Trophoblast cell (in vitro differentiated cells and primary cell): Measurements from ENCODE around the gene APOF.
"Not testable (repeated sequence)": the region's sequence is repeated elsewhere in the genome, so short reads cannot be mapped to it uniquely, and the experiment has no call there.

Experiments used
- DNase-seq, 2 donors: peaks; one replicate each; pipeline ENCODE4 v3.0.0-alpha.2; 2016
- H2AFZ ChIP-seq: 2 replicates; pipeline ENCODE4 v1.6.1; 2013; ENCODE audit warnings: low read length, moderate library complexity, mild to moderate bottlenecking; ENCODE audit not compliant: insufficient read depth, poor library complexity
- H2AK5ac ChIP-seq: 2 replicates; pipeline ENCODE4 v1.6.1; 2013; ENCODE audit warnings: mild to moderate bottlenecking, low read length
- H2BK120ac ChIP-seq: 2 replicates; pipeline ENCODE4 v1.6.1; 2013; ENCODE audit warnings: low read length, mild to moderate bottlenecking, moderate library complexity; ENCODE audit not compliant: insufficient read depth, poor library complexity
- H2BK12ac ChIP-seq: 2 replicates; pipeline ENCODE4 v1.6.1; 2013; ENCODE audit warnings: mild to moderate bottlenecking, low read length, moderate library complexity
- H2BK5ac ChIP-seq: 2 replicates; pipeline ENCODE4 v1.6.1; 2013; ENCODE audit warnings: low read length, low read depth, moderate library complexity, mild to moderate bottlenecking; ENCODE audit not compliant: poor library complexity
- H3K14ac ChIP-seq: 2 replicates; pipeline ENCODE4 v1.6.1; 2013; ENCODE audit warnings: mild to moderate bottlenecking, low read length
- H3K18ac ChIP-seq: 2 replicates; pipeline ENCODE4 v1.6.1; 2013; ENCODE audit warnings: mild to moderate bottlenecking, low read length
- H3K23ac ChIP-seq: 2 replicates; pipeline ENCODE4 v1.6.1; 2013; ENCODE audit warnings: low read length
- H3K27ac ChIP-seq: 2 replicates; pipeline ENCODE4 v1.5.1; 2013; ENCODE audit warnings: low read depth, mild to moderate bottlenecking, inconsistent platforms, low read length, moderate library complexity
- H3K27me3 ChIP-seq: 2 replicates; pipeline ENCODE4 v1.6.1; 2013; ENCODE audit warnings: inconsistent platforms, mild to moderate bottlenecking, low read length, moderate library complexity; ENCODE audit not compliant: insufficient read depth
- H3K36me3 ChIP-seq, 2 experiments: 1 replicate in 1 of 2; 2 replicates in 1 of 2; pipeline ENCODE4 v1.6.1; 2013; ENCODE audit warnings: low read length in 2 of 2, mild to moderate bottlenecking in 2 of 2, moderate library complexity in 1 of 2; ENCODE audit not compliant: insufficient read depth in 2 of 2, control insufficient read depth in 1 of 2
- H3K4ac ChIP-seq: 2 replicates; pipeline ENCODE4 v1.6.1; 2013; ENCODE audit warnings: low read depth, mild to moderate bottlenecking, low read length, moderate library complexity
- H3K4me1 ChIP-seq, 2 experiments: 1 replicate in 1 of 2; 2 replicates in 1 of 2; pipeline ENCODE4 v1.6.1; 2013; ENCODE audit warnings: low read length in 2 of 2, mild to moderate bottlenecking in 2 of 2, moderate library complexity in 1 of 2; ENCODE audit not compliant: insufficient read depth in 2 of 2, control insufficient read depth in 1 of 2
- H3K4me2 ChIP-seq: 2 replicates; pipeline ENCODE4 v1.6.1; 2013; ENCODE audit warnings: inconsistent platforms, mild to moderate bottlenecking, low read length, moderate library complexity
- H3K4me3 ChIP-seq: 2 replicates; pipeline ENCODE4 v1.5.1; 2013; ENCODE audit warnings: mild to moderate bottlenecking, low read depth, low read length, inconsistent platforms
- H3K79me1 ChIP-seq: one replicate; pipeline ENCODE4 v1.6.1; 2013; ENCODE audit warnings: low read length
- H3K79me2 ChIP-seq: 2 replicates; pipeline ENCODE4 v1.6.1; 2013; ENCODE audit warnings: low read length, mild to moderate bottlenecking; ENCODE audit not compliant: control insufficient read depth, insufficient read depth, poor library complexity
- H3K9ac ChIP-seq: 2 replicates; pipeline ENCODE4 v1.6.1; 2013; ENCODE audit warnings: mild to moderate bottlenecking, low read length
- H3K9me3 ChIP-seq: 2 replicates; pipeline ENCODE4 v1.6.1; 2013; ENCODE audit warnings: low read depth, mild to moderate bottlenecking, control low read depth, inconsistent platforms, low read length; ENCODE audit not compliant: insufficient read depth
- H4K12ac ChIP-seq: 2 replicates; pipeline ENCODE4 v1.6.1; 2013; ENCODE audit warnings: low read depth, mild to moderate bottlenecking, low read length, moderate library complexity
- H4K8ac ChIP-seq: 2 replicates; pipeline ENCODE4 v1.6.1; 2013; ENCODE audit warnings: low read depth, mild to moderate bottlenecking, low read length, moderate library complexity
- H4K91ac ChIP-seq: one replicate; pipeline ENCODE4 v1.6.1; 2013; ENCODE audit warnings: low read depth, mild to moderate bottlenecking, low read length, moderate library complexity
- WGBS: extraction: QIAGEN DNeasy Blood & Tissue Kit; methylation state at CpG from one replicate; pipeline ENCODE4 v1.1.7; 2013; ENCODE audit warnings: missing lambda C conversion rate; ENCODE audit not compliant: insufficient read length, insufficient coverage; ENCODE audit errors: extremely low coverage; 5-methylcytosine and 5-hydroxymethylcytosine counted together

The APOF gene

GRCh38 chr12:56404227-56404626 lies 41.6 kb upstream of the APOF start:
- not testable (repeated sequence) for H4K12ac ChIP-seq, H3K9ac ChIP-seq, H3K14ac ChIP-seq, H3K4me2 ChIP-seq, H2BK12ac ChIP-seq, H2AK5ac ChIP-seq, H3K36me3 ChIP-seq, H3K27me3 ChIP-seq, H2BK120ac ChIP-seq, H4K91ac ChIP-seq, H3K18ac ChIP-seq, H3K79me2 ChIP-seq, H3K79me1 ChIP-seq, H2AFZ ChIP-seq, H3K9me3 ChIP-seq, H3K4me1 ChIP-seq, H3K23ac ChIP-seq, H3K27ac ChIP-seq, H3K4ac ChIP-seq, H2BK5ac ChIP-seq, DNase-seq, H4K8ac ChIP-seq, H3K4me3 ChIP-seq
- no CpG with 5 or more reads among the region's 3 CpGs for WGBS

- not testable (repeated sequence) for H3K36me3 ChIP-seq, H4K12ac ChIP-seq, H3K4me3 ChIP-seq, H3K4me1 ChIP-seq, H2AFZ ChIP-seq, H3K79me2 ChIP-seq, H3K4ac ChIP-seq, H2AK5ac ChIP-seq, H3K14ac ChIP-seq, H2BK12ac ChIP-seq, H3K9ac ChIP-seq, H3K27me3 ChIP-seq, H4K8ac ChIP-seq, H2BK120ac ChIP-seq, H3K27ac ChIP-seq, H3K18ac ChIP-seq, H3K79me1 ChIP-seq, DNase-seq, H4K91ac ChIP-seq, H3K23ac ChIP-seq, H3K9me3 ChIP-seq, H2BK5ac ChIP-seq, H3K4me2 ChIP-seq
These were observed 39.0 kb upstream of the APOF start for GRCh38 chr12:56401612-56402011.

GRCh38 chr12:56401125-56401524 lies 38.5 kb upstream of the APOF start:
- not testable (repeated sequence) for H3K9ac ChIP-seq, H3K27me3 ChIP-seq, H3K36me3 ChIP-seq, H3K9me3 ChIP-seq, H2BK5ac ChIP-seq, H3K4me1 ChIP-seq, H4K12ac ChIP-seq, DNase-seq, H2AFZ ChIP-seq, H3K79me1 ChIP-seq, H4K91ac ChIP-seq, H3K27ac ChIP-seq, H2BK12ac ChIP-seq, H3K18ac ChIP-seq, H4K8ac ChIP-seq, H3K14ac ChIP-seq, H3K4me2 ChIP-seq, H2AK5ac ChIP-seq, H3K23ac ChIP-seq, H3K4me3 ChIP-seq, H3K4ac ChIP-seq, H3K79me2 ChIP-seq, H2BK120ac ChIP-seq
- WGBS, result no CpG with 5 or more reads among the region's 3 CpGs

GRCh38 chr12:56399466-56399865 lies 36.8 kb upstream of the APOF start:
- H4K12ac ChIP-seq, H3K4me2 ChIP-seq, H3K4me3 ChIP-seq, H3K79me2 ChIP-seq, H3K9ac ChIP-seq, H3K18ac ChIP-seq, H3K14ac ChIP-seq, H3K27me3 ChIP-seq, H2BK120ac ChIP-seq, H3K4me1 ChIP-seq, H3K79me1 ChIP-seq, H4K8ac ChIP-seq, H2BK5ac ChIP-seq, H3K23ac ChIP-seq, DNase-seq, H3K4ac ChIP-seq, H3K9me3 ChIP-seq, H4K91ac ChIP-seq, H3K36me3 ChIP-seq, H3K27ac ChIP-seq, H2AK5ac ChIP-seq, H2AFZ ChIP-seq, H2BK12ac ChIP-seq: not testable (repeated sequence)
- no CpG with 5 or more reads among the region's 3 CpGs for WGBS

DNA sequence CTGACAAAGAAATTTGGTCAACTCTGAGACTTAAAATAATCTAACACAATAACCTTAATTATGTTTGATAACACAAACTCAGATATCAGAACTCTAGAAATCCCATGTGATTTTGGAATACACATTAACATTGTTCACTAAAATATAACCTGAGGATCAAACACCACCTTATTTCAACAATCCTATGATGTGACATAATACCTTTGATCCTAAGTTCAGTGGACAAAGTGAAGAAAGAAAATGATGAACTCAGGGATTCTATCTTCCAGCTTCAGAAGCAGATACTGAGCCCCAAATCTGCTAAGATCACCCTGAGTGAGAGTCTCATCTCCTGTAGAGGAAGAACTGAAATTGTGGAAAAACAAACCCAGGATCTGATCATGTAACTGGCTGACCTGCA lies 35.7 kb upstream of the APOF start:
- Histone ChIP-seq H3K23ac (no peak overlapping the region), H3K9ac (no peak overlapping the region), H3K4ac (no peak overlapping the region), H3K14ac (no peak overlapping the region), H4K91ac (no peak overlapping the region), H2BK120ac (no peak overlapping the region), H4K12ac (no peak overlapping the region), H3K79me1 (no peaks in the 10 kb centered on the region), H3K18ac (no peak overlapping the region), H3K9me3 (peaks cover 7% of the 10 kb centered on the region), H3K4me2 (no peak overlapping the region), H2AK5ac (no peak overlapping the region), H4K8ac (no peak overlapping the region), H3K4me1 (no peaks in the 10 kb centered on the region), H2BK5ac (no peak overlapping the region), H2BK12ac (no peak overlapping the region), H3K27me3 (no peaks in the 10 kb centered on the region), H3K36me3 (no peaks in the 10 kb centered on the region), H3K27ac (no peak overlapping the region), H2AFZ (no peak overlapping the region), H3K4me3 (no peak overlapping the region), H3K79me2 (no peaks in the 10 kb centered on the region)
- no peak for DNase-seq
